Endothelial cell of umbilical vein (primary cell): ENCODE results near the gene DMXL1. TPM values are rescaled to one million over a fixed set of nuclear protein-coding genes. Genes with fewer than 3 reads are reported as not detected.

ENCODE experiments used
- BruUV-seq: library from RNA; stranded (reverse); fragments of 400-500 nt; replicated peaks from 2 replicates; lab custom pipeline; 2021; lab: Mats Ljungman, UMichigan
- CTCF ChIA-PET: fragments of 300-600, 350-600 bp; sonication (Branson Sonifier 250); formaldehyde crosslinking; loops from one replicate; lab custom pipeline; 2021; ENCODE audit warnings: antibody characterized with exemption, inconsistent platforms; lab: Charles Lee
- POLR2A ChIA-PET: fragments of 300-600, 350-600 bp; sonication (Branson Sonifier 250); formaldehyde crosslinking; loops from one replicate; lab custom pipeline; 2021; ENCODE audit warnings: antibody characterized with exemption, inconsistent platforms; lab: Charles Lee
- DNase-seq: peaks from one replicate; pipeline ENCODE4 v3.0.0-alpha.2; 2011; ENCODE audit warnings: low read depth, low spot score
- FAIRE-seq: peaks from 2 replicates; lab custom pipeline; 2011; peaks lifted over from hg19 to GRCh38; lab: Jason Lieb, UNC
- H2AFZ ChIP-seq: 2 replicates; pipeline ENCODE4 v1.6.0; 2012; ENCODE audit warnings: low read depth, low read length, control low read depth, inconsistent platforms
- H3K27ac ChIP-seq: 2 replicates; pipeline ENCODE4 v1.5.1; 2011; ENCODE audit warnings: low read depth, mild to moderate bottlenecking, control low read depth, low read length, moderate library complexity; ENCODE audit not compliant: insufficient read depth
- H3K27me3 ChIP-seq, 2 experiments: 2 replicates each; pipeline versions ENCODE4 v1.6.0 to v1.6.1; 2011; ENCODE audit warnings: low read length in 2 of 2, mixed read lengths in 1 of 2; ENCODE audit not compliant: control insufficient read depth in 2 of 2, insufficient read depth in 2 of 2
- H3K36me3 ChIP-seq, 2 experiments: 2 replicates in 1 of 2; 3 replicates in 1 of 2; pipeline ENCODE4 v1.5.1; 2011; ENCODE audit warnings: low read length in 2 of 2, mild to moderate bottlenecking in 1 of 2, moderate library complexity in 1 of 2; ENCODE audit not compliant: control insufficient read depth in 2 of 2, insufficient read depth in 2 of 2; ENCODE audit errors: extremely low read depth in 1 of 2
- H3K4me1 ChIP-seq: 3 replicates; pipeline ENCODE4 v1.5.1; 2011; ENCODE audit warnings: mild to moderate bottlenecking, low read length; ENCODE audit not compliant: control insufficient read depth, insufficient read depth; ENCODE audit errors: extremely low read depth
- H3K4me2 ChIP-seq: 2 replicates; pipeline ENCODE4 v1.6.1; 2011; ENCODE audit warnings: low read length, control low read depth, mixed read lengths; ENCODE audit not compliant: insufficient read depth
- H3K4me3 ChIP-seq, 3 experiments: fragments of 200-600 bp in 1 of 3; sonication (generic), shearing (Covaris generic) in 1 of 3; replicated peaks in 1 of 3; 2 replicates each; pipeline ENCODE4 v1.5.1; 2011 to 2016; ENCODE audit warnings: control low read depth in 3 of 3, low read length in 3 of 3, mild to moderate bottlenecking in 2 of 3, inconsistent platforms in 1 of 3, low read depth in 1 of 3, moderate library complexity in 1 of 3; ENCODE audit not compliant: insufficient read depth in 1 of 3
- H3K79me2 ChIP-seq: 2 replicates; pipeline ENCODE4 v1.6.0; 2012; ENCODE audit warnings: low read length, inconsistent platforms; ENCODE audit not compliant: control insufficient read depth, insufficient read depth
- H3K9ac ChIP-seq: replicated peaks from 2 replicates; pipeline ENCODE3; 2011; ENCODE audit warnings: low read length, control low read depth; ENCODE audit not compliant: insufficient read depth; ENCODE audit errors: extremely low read depth
- H3K9me1 ChIP-seq: replicated peaks from 3 replicates; pipeline ENCODE4 v1.6.0; 2011; ENCODE audit warnings: mild to moderate bottlenecking, low read length; ENCODE audit not compliant: control insufficient read depth, insufficient read depth; ENCODE audit errors: extremely low read depth
- H3K9me3 ChIP-seq: replicated peaks from 2 replicates; pipeline ENCODE4 v1.5.1; 2012; ENCODE audit warnings: low read length, inconsistent platforms; ENCODE audit not compliant: control insufficient read depth, insufficient read depth
- H4K20me1 ChIP-seq: replicated peaks from 2 replicates; pipeline ENCODE3; 2011; ENCODE audit warnings: mild to moderate bottlenecking, low read length; ENCODE audit not compliant: control insufficient read depth, insufficient read depth; ENCODE audit errors: extremely low read depth
- EZH2 ChIP-seq: IDR thresholded peaks from 2 replicates; pipeline ENCODE4 v1.6.1; 2012; ENCODE audit warnings: borderline replicate concordance, low read depth, mild to moderate bottlenecking, moderate library complexity, low read length, inconsistent platforms; ENCODE audit not compliant: severe bottlenecking
- FOS ChIP-seq: IDR thresholded peaks from 2 replicates; pipeline ENCODE4 v1.6.1; 2011; ENCODE audit warnings: mild to moderate bottlenecking, low read length, moderate library complexity, borderline replicate concordance; ENCODE audit not compliant: insufficient read depth
- GATA2 ChIP-seq: IDR thresholded peaks from 2 replicates; pipeline ENCODE4 v1.7.0; 2011; ENCODE audit warnings: low read depth, mild to moderate bottlenecking, moderate library complexity, mixed read lengths, low read length; ENCODE audit not compliant: insufficient read length, insufficient read depth
- JUN ChIP-seq: IDR thresholded peaks from 2 replicates; pipeline ENCODE4 v1.6.1; 2011; ENCODE audit warnings: borderline replicate concordance, low read depth; ENCODE audit not compliant: insufficient read length, insufficient read depth
- MYC ChIP-seq: IDR thresholded peaks from one replicate; pipeline ENCODE4 v1.6.1; 2011; ENCODE audit warnings: mild to moderate bottlenecking, low read depth, low read length
- POLR2A ChIP-seq: IDR thresholded peaks from 2 replicates; pipeline ENCODE4 v1.6.1; 2012; ENCODE audit warnings: low read depth, mild to moderate bottlenecking, control low read depth, low read length
- POLR2AphosphoS5 ChIP-seq: IDR thresholded peaks from 2 replicates; pipeline ENCODE4 v1.6.1; 2012; ENCODE audit warnings: low read depth, mild to moderate bottlenecking, control low read depth, low read length, moderate library complexity; ENCODE audit not compliant: insufficient read depth
- dilution Hi-C: fragments of 300-500 bp; cut with MboI; formaldehyde crosslinking; loops from one replicate; pipeline ENCODE4 v1.15.0; 2019; ENCODE audit warnings: low sequenced_read_pairs; ENCODE audit not compliant: extremely low pct_ligation_motif_present
- intact Hi-C: fragments of 100-400 bp; cut with micrococcal nuclease; formaldehyde crosslinking; loops from one replicate; pipeline ENCODE4 v1.10.0; 2022
- polyA plus RNA-seq, 4 experiments: library from polyadenylated mRNA; depleted of rRNA in 3 of 4; stranded (reverse) in 3 of 4; unstranded in 1 of 4; fragments of >200 nt; gene quantifications; 2 replicates each; pipeline versions ENCODE4 v1.2.1 to v1.2.3, GENCODE V29; 2011 to 2012; ENCODE audit warnings: missing spikeins in 1 of 4
- total RNA-seq: library from RNA; stranded (reverse); gene quantifications from 2 replicates; pipeline ENCODE4 v1.2.3, GENCODE V29; 2021
- TF ChIP-seq, protein P1 (sequence below), 2 donors: IDR thresholded peaks; 1 replicate in 1 of 2; 2 replicates in 1 of 2; pipeline ENCODE4 v1.5.1; 2011; ENCODE audit warnings: low read length in 2 of 2, mild to moderate bottlenecking in 2 of 2, moderate library complexity in 2 of 2, control low read depth in 1 of 2, inconsistent platforms in 1 of 2, low read depth in 1 of 2; ENCODE audit not compliant: insufficient read depth in 1 of 2; ENCODE audit errors: extremely low read depth in 1 of 2
- TF ChIP-seq, protein P2 (sequence below): IDR thresholded peaks from 2 replicates; pipeline ENCODE4 v1.6.1; 2011; ENCODE audit not compliant: insufficient read depth, insufficient read length

DMXL1 gene
- total and polyA plus RNA-seq, 2 donors (not counting 3 experiments of a cell fraction or from before 2014, with no cell fraction given) = 5.4 to 24.7 TPM

DNA sequence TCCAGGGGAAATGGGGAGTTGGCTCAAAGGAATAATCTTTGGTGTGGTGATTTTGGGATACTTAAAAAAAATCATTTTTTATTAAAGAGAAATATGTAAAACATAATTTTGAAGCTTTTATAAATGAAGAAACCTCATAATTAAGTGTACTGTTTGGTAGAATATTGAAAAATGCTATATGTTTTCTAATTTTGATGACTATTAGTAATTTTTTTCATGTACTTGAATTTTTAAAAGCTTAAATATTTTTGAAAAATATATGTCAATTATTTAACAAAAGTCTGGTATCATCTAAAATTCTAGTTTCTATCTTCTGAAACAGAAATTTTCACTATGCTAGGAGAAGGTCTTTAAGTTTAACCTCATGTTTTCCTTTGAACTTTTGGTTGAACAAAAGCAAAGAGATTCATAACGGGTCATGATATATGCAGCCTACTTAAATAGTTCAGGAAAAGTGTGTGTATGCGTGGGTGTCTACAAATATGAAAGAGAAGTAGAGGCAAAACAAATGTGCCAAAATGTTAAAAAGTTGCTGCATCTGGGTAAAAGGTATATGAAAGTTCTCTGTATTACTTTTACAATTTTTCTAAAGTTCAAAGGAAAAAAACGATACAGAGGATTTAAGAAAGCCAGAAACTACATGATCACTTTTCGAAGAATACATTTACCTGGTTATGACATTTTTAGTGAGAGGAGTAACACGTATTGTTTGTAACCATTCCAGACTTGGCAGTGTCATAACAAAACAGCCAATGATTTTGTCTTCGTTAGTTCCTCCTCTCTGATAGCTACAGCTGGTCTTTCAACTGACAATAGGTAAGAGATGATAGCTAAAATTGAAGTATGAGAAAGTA, 167.6 kb downstream of the DMXL1 start:
- no peak for TF ChIP-seq POLR2AphosphoS5
- TF ChIP-seq, protein P1, sequence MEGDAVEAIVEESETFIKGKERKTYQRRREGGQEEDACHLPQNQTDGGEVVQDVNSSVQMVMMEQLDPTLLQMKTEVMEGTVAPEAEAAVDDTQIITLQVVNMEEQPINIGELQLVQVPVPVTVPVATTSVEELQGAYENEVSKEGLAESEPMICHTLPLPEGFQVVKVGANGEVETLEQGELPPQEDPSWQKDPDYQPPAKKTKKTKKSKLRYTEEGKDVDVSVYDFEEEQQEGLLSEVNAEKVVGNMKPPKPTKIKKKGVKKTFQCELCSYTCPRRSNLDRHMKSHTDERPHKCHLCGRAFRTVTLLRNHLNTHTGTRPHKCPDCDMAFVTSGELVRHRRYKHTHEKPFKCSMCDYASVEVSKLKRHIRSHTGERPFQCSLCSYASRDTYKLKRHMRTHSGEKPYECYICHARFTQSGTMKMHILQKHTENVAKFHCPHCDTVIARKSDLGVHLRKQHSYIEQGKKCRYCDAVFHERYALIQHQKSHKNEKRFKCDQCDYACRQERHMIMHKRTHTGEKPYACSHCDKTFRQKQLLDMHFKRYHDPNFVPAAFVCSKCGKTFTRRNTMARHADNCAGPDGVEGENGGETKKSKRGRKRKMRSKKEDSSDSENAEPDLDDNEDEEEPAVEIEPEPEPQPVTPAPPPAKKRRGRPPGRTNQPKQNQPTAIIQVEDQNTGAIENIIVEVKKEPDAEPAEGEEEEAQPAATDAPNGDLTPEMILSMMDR (IDR thresholded peaks at IDR 0.05; ENCODE audit: extremely low read depth in 1 of 2, insufficient read depth in 1 of 2, low read depth in 1 of 2, low read length in 2 of 2) = no peak
- TF ChIP-seq, protein P2, sequence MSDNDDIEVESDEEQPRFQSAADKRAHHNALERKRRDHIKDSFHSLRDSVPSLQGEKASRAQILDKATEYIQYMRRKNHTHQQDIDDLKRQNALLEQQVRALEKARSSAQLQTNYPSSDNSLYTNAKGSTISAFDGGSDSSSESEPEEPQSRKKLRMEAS = no peak
- TF ChIP-seq MYC = no peak
- TF ChIP-seq GATA2 = no peak
- no peak for TF ChIP-seq FOS
- no peak for TF ChIP-seq JUN
- TF ChIP-seq EZH2 = no peak
- TF ChIP-seq POLR2A = no peak
- no TSS peak for BruUV-seq
- no peaks in the 10 kb centered on the region for H4K20me1 ChIP-seq
- DNase-seq = no peak
- H3K27ac ChIP-seq = no peak overlapping the region
- FAIRE-seq = no peak
- no peaks in the 10 kb centered on the region for H3K9me1 ChIP-seq
- ChIA-PET POLR2A (no interaction called here), CTCF (interaction anchor here (1.1 to 1.3 kb wide), 3 partner anchors 12 to 217 kb away, joined by 3 to 4 read pairs (median 3); no protein-coding TSS in a partner anchor)
- no peak overlapping the region for H3K4me2 ChIP-seq
- no peak overlapping the region for H3K4me3 ChIP-seq
- H3K79me2 ChIP-seq = no peaks in the 10 kb centered on the region
- H3K9ac ChIP-seq = no peak overlapping the region
- H3K36me3 ChIP-seq = no peaks in the 10 kb centered on the region
- dilution Hi-C loops = no loop called here
- intact Hi-C loops = no loop called here
- H2AFZ ChIP-seq = no peak overlapping the region
- no peaks in the 10 kb centered on the region for H3K4me1 ChIP-seq
- no peaks in the 10 kb centered on the region for H3K9me3 ChIP-seq
- H3K27me3 ChIP-seq = no peaks in the 10 kb centered on the region
